CD14-positive monocyte (primary cell): ENCODE results near the gene NME7. TPM values are rescaled to one million over a fixed set of nuclear protein-coding genes. Genes with fewer than 3 reads are reported as not detected.

Experiments used
- DNase-seq, 3 donors: peaks; one replicate each; pipeline ENCODE4 v3.0.0-alpha.2; 2011 to 2022
- H2AFZ ChIP-seq: 2 replicates; pipeline ENCODE4 v1.6.0; 2012; ENCODE audit warnings: mild to moderate bottlenecking, low read depth, low read length, inconsistent platforms; ENCODE audit not compliant: insufficient read depth, poor library complexity, severe bottlenecking
- H3K27ac ChIP-seq, 2 donors: 1 replicate in 1 of 2; 2 replicates in 1 of 2; pipeline ENCODE4 v1.5.1; 2012 to 2013; ENCODE audit warnings: low read length in 2 of 2, control low read depth in 1 of 2, inconsistent platforms in 1 of 2, low read depth in 1 of 2, mild to moderate bottlenecking in 1 of 2
- H3K27me3 ChIP-seq, 2 donors: one replicate each; pipeline versions ENCODE4 v1.6.0 to v1.6.1; 2011 to 2013; ENCODE audit warnings: low read length in 2 of 2; ENCODE audit not compliant: control insufficient read depth in 2 of 2, insufficient read depth in 2 of 2
- H3K36me3 ChIP-seq, 2 donors: replicated peaks in 1 of 2; 1 replicate in 1 of 2; 2 replicates in 1 of 2; pipeline versions ENCODE4 v1.5.1 to v1.6.1; 2012 to 2013; ENCODE audit warnings: low read length in 2 of 2, control low read depth in 1 of 2, inconsistent platforms in 1 of 2, mild to moderate bottlenecking in 1 of 2; ENCODE audit not compliant: insufficient read depth in 2 of 2, control insufficient read depth in 1 of 2
- H3K4me1 ChIP-seq, 2 donors: 1 replicate in 1 of 2; 2 replicates in 1 of 2; pipeline versions ENCODE4 v1.5.1 to v1.6.1; 2012 to 2013; ENCODE audit warnings: low read length in 2 of 2, control low read depth in 1 of 2, inconsistent platforms in 1 of 2, mild to moderate bottlenecking in 1 of 2, moderate library complexity in 1 of 2; ENCODE audit not compliant: insufficient read depth in 2 of 2, control insufficient read depth in 1 of 2
- H3K4me2 ChIP-seq: replicated peaks from 2 replicates; pipeline ENCODE3; 2012; ENCODE audit warnings: low read length, moderate library complexity, mild to moderate bottlenecking; ENCODE audit not compliant: poor library complexity, severe bottlenecking; ENCODE audit errors: extremely low read depth
- H3K4me3 ChIP-seq, 3 experiments: fragments of 200-600 bp in 1 of 3; sonication (generic) in 1 of 3; replicated peaks in 1 of 3; 1 replicate in 2 of 3; 2 replicates in 1 of 3; pipeline ENCODE4 v1.5.1; 2011 to 2013; ENCODE audit warnings: low read length in 3 of 3, mild to moderate bottlenecking in 3 of 3, control low read depth in 2 of 3, low read depth in 2 of 3, inconsistent platforms in 1 of 3, moderate library complexity in 1 of 3
- H3K79me2 ChIP-seq: 2 replicates; pipeline ENCODE4 v1.6.0; 2012; ENCODE audit warnings: mild to moderate bottlenecking, control low read depth, inconsistent platforms, low read length, moderate library complexity; ENCODE audit not compliant: insufficient read depth
- H3K9ac ChIP-seq: 2 replicates; pipeline ENCODE4 v1.6.0; 2017; ENCODE audit warnings: low read length, mild to moderate bottlenecking; ENCODE audit not compliant: insufficient read depth, poor library complexity, severe bottlenecking
- H3K9me3 ChIP-seq, 2 donors: replicated peaks in 1 of 2; 1 replicate in 1 of 2; 2 replicates in 1 of 2; pipeline versions ENCODE4 v1.5.1 to v1.6.1; 2012 to 2013; ENCODE audit warnings: low read length in 2 of 2, control low read depth in 1 of 2; ENCODE audit not compliant: control insufficient read depth in 1 of 2, insufficient read depth in 1 of 2
- H4K20me1 ChIP-seq: 2 replicates; pipeline ENCODE4 v1.6.0; 2012; ENCODE audit warnings: mild to moderate bottlenecking, low read length, control low read depth, moderate library complexity; ENCODE audit not compliant: insufficient read depth
- H3K27ac Mint-ChIP-seq, 7 donors: one replicate each; pipeline ENCODE4 v1.8.0; 2020; ENCODE audit warnings: mild to moderate bottlenecking in 7 of 7, mixed read lengths in 7 of 7, moderate library complexity in 6 of 7, inconsistent platforms in 2 of 7
- H3K27me3 Mint-ChIP-seq, 3 donors: one replicate each; pipeline ENCODE4 v1.8.0; 2021 to 2022; ENCODE audit warnings: low read depth in 3 of 3, mild to moderate bottlenecking in 3 of 3, mixed read lengths in 3 of 3, moderate library complexity in 3 of 3, inconsistent platforms in 1 of 3
- H3K36me3 Mint-ChIP-seq, 2 donors: one replicate each; pipeline ENCODE4 v1.8.0; 2020; ENCODE audit warnings: mixed read lengths in 2 of 2, inconsistent platforms in 1 of 2, mild to moderate bottlenecking in 1 of 2
- H3K4me1 Mint-ChIP-seq: one replicate; pipeline ENCODE4 v1.8.0; 2020; ENCODE audit warnings: mild to moderate bottlenecking, mixed read lengths
- H3K4me3 Mint-ChIP-seq, 2 donors: one replicate each; pipeline ENCODE4 v1.8.0; 2020; ENCODE audit warnings: mild to moderate bottlenecking in 2 of 2, mixed read lengths in 2 of 2, moderate library complexity in 1 of 2
- H3K9me3 Mint-ChIP-seq, 7 donors: one replicate each; pipeline ENCODE4 v1.8.0; 2020 to 2022; ENCODE audit warnings: mixed read lengths in 7 of 7, mild to moderate bottlenecking in 6 of 7, moderate library complexity in 6 of 7, inconsistent platforms in 2 of 7
- WGBS: methylation state at CpG from one replicate; pipeline ENCODE4 v1.1.5; 2013; ENCODE audit warnings: missing lambda C conversion rate; ENCODE audit not compliant: insufficient coverage; 5-methylcytosine and 5-hydroxymethylcytosine counted together
- intact Hi-C, 2 donors: fragments of 100-400 bp; cut with micrococcal nuclease; formaldehyde crosslinking; loops; one replicate each; pipeline versions ENCODE4 v1.15.0 to v1.15.1; 2023
- polyA plus RNA-seq, 3 donors: library from polyadenylated mRNA; depleted of rRNA in 1 of 3; unstranded in 2 of 3; stranded (reverse) in 1 of 3; fragments of 300-500 nt in 2 of 3; fragments of >200 nt in 1 of 3; fragmentation: Illumina TruSeq in 2 of 3; gene quantifications; 1 replicate in 2 of 3; 2 replicates in 1 of 3; pipeline ENCODE4 v1.2.3, GENCODE V29; 2012 to 2021
- TF ChIP-seq, protein P1 (sequence below): fragments of 200-600 bp; IDR thresholded peaks from one replicate; pipeline ENCODE4 v1.8.0; 2022; ENCODE audit warnings: antibody characterized with exemption, mild to moderate bottlenecking

Gene NME7
- polyA plus RNA-seq, 3 donors = 3.5 to 8.0 (median 6.0) TPM

DNA sequence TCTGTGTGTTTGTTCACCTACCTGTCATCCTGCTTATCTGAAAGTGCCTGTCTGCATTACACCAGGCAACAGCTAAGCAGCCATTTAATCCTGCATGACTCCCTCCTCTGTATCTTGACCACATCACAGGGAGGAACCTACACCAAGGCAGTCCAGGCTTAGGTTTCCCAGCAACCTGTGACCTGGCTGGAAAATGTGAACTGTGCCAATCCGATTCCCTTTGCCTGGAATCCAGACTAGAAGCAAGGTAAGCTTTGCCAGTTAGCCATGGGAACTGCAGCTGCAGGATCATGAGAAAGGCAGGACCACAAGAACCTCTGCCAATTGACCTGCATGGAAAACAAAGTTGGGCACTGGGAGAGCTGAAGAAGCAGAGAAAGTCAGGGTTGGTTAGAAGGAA lies 267.4 kb downstream of the NME7 start:
- no peaks in the 10 kb centered on the region for H3K9me3 ChIP-seq
- peaks cover 0 to 8% (median 4%) of the 10 kb centered on the region in 3 donors for H3K27me3 Mint-ChIP-seq
- no peaks in the 10 kb centered on the region for H3K9me3 Mint-ChIP-seq
- peaks cover 2 to 8% of the 10 kb centered on the region in 2 donors for H3K4me1 ChIP-seq
- no peak overlapping the region for H3K4me3 Mint-ChIP-seq
- peaks cover 12% of the 10 kb centered on the region for H3K4me1 Mint-ChIP-seq
- no peak overlapping the region for H3K9ac ChIP-seq
- TF ChIP-seq, protein P1, sequence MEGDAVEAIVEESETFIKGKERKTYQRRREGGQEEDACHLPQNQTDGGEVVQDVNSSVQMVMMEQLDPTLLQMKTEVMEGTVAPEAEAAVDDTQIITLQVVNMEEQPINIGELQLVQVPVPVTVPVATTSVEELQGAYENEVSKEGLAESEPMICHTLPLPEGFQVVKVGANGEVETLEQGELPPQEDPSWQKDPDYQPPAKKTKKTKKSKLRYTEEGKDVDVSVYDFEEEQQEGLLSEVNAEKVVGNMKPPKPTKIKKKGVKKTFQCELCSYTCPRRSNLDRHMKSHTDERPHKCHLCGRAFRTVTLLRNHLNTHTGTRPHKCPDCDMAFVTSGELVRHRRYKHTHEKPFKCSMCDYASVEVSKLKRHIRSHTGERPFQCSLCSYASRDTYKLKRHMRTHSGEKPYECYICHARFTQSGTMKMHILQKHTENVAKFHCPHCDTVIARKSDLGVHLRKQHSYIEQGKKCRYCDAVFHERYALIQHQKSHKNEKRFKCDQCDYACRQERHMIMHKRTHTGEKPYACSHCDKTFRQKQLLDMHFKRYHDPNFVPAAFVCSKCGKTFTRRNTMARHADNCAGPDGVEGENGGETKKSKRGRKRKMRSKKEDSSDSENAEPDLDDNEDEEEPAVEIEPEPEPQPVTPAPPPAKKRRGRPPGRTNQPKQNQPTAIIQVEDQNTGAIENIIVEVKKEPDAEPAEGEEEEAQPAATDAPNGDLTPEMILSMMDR = no peak
- no peaks in the 10 kb centered on the region for H3K36me3 Mint-ChIP-seq
- H3K36me3 ChIP-seq = no peaks in the 10 kb centered on the region
- H2AFZ ChIP-seq = no peak overlapping the region
- H3K27ac Mint-ChIP-seq = no peak overlapping the region
- H4K20me1 ChIP-seq = no peaks in the 10 kb centered on the region
- H3K27ac ChIP-seq = no peak overlapping the region
- WGBS = 92% methylated on average over 1 of the region's 1 CpG
- no peaks in the 10 kb centered on the region for H3K79me2 ChIP-seq
- intact Hi-C loops = loop anchor here (10.0 kb wide), 3 partner anchors 55 to 755 kb away; partner anchors contain the start of genes BLZF1 (in 1 of the 2) and NME7 (in 1 of the 2)
- H3K4me3 ChIP-seq = no peak overlapping the region
- no peak overlapping the region for H3K4me2 ChIP-seq
- peaks cover 14 to 21% of the 10 kb centered on the region in 2 donors for H3K27me3 ChIP-seq
- DNase-seq = no peak

DNA sequence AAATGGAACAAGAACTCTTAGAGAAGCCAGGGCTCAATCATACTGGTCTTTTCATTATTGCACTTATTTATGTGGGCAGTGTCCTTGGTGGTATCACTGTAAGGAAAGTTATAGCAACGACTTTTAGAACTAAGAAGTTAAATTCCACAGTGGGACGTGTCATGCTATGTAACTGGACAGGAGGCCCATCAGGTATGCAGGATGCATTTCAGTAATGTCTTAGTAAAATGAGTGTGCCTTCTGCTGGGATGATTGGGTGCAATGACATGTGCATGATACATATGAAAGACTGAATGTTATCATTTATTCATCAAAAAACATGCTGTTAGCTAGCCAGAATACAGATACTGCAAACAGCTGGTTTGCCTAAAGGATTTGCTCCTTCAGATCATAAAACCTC lies 268.0 kb downstream of the NME7 start:
- 100% methylated on average over 2 of the region's 2 CpGs for whole genome bisulfite sequencing
- Histone ChIP-seq H3K79me2 (no peaks in the 10 kb centered on the region), H3K4me3 (no peak overlapping the region), H3K4me2 (no peak overlapping the region), H3K9ac (no peak overlapping the region), H2AFZ (no peak overlapping the region), H3K27me3 (peaks cover 8 to 15% of the 10 kb centered on the region in 2 donors), H3K4me1 (peaks cover 0 to 6% of the 10 kb centered on the region in 2 donors), H4K20me1 (no peaks in the 10 kb centered on the region), H3K27ac (no peak overlapping the region), H3K36me3 (no peaks in the 10 kb centered on the region), H3K9me3 (no peaks in the 10 kb centered on the region)
- Mint-ChIP-seq H3K27ac (no peak overlapping the region), H3K4me1 (peaks cover 9% of the 10 kb centered on the region), H3K4me3 (no peak overlapping the region), H3K27me3 (peaks cover 0 to 4% (median 2%) of the 10 kb centered on the region in 3 donors), H3K36me3 (no peaks in the 10 kb centered on the region), H3K9me3 (no peaks in the 10 kb centered on the region)
- DNase-seq = no peak
- TF ChIP-seq, protein P1 = no peak
- intact Hi-C loops = no loop called here
